CD4-positive, alpha-beta T cell treated with Interleukin-15 for 1 hour (primary cell): Measurements from ENCODE around the gene FAM193A.
"Not testable (repeated sequence)": the region's sequence is repeated elsewhere in the genome, so short reads cannot be mapped to it uniquely, and the experiment has no call there.

Experiments
- DNase-seq: peaks from one replicate; pipeline ENCODE4 v3.0.0-alpha.2; 2020

FAM193A gene

GRCh38 chr4:2695346-2696060, 159.1 kb downstream of the FAM193A start:
- no peak for DNase-seq

GRCh38 chr4:2696423-2696822, 160.0 kb downstream of the FAM193A start:
- DNase-seq, result peak; percentile 76

DNA sequence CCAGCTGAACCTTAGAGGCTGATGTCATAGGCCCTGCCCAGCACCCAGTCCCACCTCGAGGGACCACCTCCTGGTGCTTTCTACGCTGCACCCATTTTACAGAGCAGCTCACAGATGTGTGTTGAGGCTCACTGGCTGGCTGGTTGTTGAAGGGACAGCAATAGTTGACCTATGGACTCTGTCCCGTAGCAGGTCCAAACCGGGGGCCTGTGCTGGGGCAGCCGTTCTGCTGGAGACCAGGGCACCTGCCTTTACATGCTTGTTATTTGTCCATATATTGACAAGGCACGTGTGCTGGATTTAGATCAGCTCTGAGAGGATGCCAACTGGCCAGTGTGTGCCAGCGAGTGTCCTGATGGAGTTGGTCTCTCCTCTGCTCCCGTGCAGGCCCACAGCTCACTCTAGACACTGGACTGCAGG, 161.6 kb downstream of the FAM193A start:
- DNase-seq, result no peak

- no peak for DNase-seq
Observed at GRCh38 chr4:2698504-2698903, 162.1 kb downstream of the FAM193A start.

DNA sequence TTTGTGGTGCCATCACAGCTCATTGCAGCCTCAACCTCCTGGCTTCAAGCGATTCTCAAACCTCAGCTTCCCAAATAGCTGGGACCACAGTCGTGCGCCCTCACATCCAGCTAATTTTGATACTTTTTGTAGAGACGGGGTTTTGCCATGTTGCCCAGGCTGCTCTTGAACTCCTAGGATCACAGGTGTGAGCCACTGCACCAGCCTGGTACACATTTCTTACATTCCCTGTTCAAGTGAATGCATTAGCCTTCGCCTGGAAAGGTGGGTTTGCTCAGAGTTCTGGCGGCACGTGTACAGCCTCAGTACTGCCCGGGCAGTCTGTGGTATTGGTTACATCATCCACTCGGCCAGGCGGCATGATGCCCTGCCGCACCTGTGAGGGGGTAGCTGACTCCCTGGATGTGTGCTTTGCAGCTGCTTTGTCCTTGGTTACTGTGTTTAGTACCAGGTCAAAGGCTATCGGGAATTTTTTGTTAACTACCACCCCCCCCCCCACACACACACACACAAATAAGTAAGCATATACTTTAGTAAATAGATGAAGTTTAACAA, 162.6 kb downstream of the FAM193A start:
- DNase-seq, result no peak

DNA sequence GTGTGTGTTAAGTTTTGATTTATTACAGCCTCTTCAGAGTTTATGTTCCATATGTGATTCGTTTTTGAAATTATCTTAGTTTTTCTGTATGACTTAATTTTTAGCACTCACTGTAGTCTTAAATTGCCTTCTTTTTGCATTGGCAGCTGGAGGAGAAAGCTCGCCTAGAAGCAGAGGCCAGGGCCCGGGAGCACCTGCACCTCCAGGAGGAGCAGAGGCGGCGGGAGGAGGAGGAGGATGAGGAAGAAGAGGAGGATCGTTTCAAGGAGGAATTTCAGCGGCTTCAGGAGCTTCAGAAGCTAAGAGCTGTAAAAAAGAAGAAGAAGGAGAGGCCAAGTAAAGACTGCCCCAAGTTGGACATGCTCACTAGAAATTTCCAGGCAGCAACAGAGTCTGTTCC, 163.1 kb downstream of the FAM193A start:
- no peak for DNase-seq

GRCh38 chr4:2700031-2700430, 163.6 kb downstream of the FAM193A start:
- DNase-seq, result no peak

DNA sequence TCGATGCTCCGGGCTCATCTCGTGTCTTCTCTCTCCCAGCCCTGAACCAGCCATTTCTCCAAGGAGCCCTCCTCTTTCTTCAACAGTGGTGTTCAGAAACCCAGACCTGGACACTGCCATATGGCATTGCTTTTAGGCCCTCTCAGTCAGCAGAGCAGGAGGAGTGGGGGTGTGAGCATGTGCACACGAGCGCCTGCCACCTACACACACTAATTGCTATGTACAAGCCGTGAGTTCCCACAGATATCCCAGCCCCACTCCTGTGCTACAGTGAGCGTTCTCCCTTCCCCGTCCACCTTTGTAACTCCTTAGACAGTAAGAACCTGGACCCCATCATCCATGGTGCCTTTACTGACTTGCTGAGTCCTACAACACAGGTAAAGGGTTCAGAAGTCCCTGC, 165.9 kb downstream of the FAM193A start:
- no peak for DNase-seq

GRCh38 chr4:2702770-2703169, 166.3 kb downstream of the FAM193A start:
- no peak for DNase-seq

DNA sequence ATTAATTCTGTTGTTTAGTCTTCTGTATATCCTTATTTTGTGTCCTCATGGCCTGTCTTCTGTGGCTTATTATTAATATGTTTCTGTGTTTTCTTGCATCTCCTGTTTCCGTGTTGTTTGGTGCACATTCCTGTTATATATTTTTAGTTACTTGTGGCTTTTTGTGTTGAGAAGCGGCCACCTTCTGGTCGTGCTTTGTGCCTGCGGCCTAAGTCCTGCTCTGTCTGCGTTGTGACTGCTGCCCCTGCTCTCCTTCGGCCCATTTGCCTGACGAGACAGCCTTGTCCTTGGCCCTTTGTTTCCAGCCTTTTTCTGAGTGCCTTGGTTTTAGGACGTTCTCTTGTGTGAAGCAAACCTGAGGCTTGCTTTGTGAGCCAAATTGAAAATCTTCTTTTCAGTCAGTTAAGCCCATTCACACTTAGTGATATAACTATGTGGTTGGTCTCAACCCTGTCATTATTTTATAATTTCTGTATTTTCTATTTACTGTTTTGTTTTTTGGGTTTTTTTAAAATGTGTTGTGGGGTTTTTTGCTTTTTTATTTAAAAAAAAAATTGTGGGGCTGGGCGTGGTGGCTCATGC, 175.9 kb downstream of the FAM193A start:
- DNase-seq, result no peak

- no peak for DNase-seq
Observed at GRCh38 chr4:2713337-2713736, 176.9 kb downstream of the FAM193A start.

- no peak for DNase-seq
Observed at GRCh38 chr4:2714061-2714770, 177.8 kb downstream of the FAM193A start.

DNA sequence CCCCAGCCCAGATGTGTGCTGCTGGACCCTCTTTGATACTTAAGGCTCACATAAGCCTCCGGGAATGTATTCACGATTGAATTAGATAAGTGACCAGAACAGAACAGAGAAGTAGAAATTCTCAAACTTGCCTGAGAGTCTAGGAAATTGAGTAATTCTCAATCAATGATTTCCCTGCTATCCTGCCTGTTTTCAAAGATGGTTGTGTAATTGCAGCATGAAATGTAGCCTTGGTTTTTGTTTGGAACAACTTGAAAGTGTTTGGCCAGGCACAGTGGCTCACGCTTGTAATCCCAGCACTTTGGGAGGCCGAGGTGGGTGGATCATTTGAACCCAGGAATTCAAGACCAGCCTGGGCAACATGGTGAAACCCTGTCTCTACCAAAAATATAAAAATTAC, 178.5 kb downstream of the FAM193A start:
- DNase-seq, result no peak

DNA sequence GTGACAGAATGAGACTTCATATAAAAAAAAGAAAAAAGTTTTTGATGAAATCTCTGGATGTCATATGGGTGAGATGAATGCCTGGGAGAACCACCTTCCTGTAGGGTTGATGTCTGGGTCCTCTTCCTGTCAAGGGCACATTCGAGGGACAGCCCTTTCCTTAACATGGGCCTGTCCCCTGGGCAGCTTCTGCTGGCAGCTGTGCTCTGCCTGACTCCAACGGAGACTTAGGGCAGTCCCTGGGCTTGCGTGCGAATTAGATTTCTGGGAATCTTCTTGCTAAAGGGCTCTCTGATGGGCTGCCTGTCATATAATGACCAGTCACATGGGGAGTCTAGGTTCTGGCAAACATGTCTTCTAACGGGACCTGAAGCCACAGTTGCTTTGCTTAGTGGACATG, 179.0 kb downstream of the FAM193A start:
- DNase-seq, result no peak

DNA sequence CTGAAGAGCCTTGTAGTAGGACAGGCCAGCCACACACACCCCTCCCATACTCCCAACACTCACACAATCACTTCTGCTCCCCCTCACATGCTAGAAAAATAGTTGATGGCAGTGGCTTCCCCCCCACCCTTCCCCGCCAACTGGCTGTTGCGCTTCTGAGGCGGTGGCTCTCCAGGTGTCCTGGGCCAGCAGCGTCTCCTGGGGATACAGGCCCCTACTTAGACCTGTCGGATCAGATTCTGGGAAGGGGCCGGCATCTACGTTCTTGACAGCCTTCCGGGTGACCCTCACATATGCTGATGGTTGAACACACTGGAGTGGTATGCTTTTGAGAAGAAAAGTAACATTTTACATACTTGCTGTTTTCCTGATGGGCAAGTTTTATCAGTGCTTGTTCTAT, 179.8 kb downstream of the FAM193A start:
- no peak for DNase-seq

DNA sequence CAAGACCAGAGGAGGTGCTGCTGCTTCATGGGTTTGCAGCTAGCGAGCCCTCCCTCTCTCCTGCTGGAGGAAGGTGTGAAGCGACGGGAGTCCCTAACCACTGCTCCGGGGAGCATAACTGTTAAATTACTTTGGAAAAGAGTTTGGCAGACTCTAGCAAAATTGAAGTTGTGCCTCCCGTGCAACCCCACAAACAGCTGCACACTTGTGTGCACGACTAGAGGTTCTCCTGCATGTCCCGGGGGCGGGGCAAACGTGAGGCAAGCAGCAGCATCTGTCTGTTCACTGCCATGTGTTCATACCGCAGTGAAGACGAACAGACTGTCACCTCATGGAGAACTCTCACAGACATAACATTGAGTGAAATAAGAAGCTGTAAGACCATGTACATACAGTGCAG, 185.1 kb downstream of the FAM193A start:
- DNase-seq, result no peak

DNA sequence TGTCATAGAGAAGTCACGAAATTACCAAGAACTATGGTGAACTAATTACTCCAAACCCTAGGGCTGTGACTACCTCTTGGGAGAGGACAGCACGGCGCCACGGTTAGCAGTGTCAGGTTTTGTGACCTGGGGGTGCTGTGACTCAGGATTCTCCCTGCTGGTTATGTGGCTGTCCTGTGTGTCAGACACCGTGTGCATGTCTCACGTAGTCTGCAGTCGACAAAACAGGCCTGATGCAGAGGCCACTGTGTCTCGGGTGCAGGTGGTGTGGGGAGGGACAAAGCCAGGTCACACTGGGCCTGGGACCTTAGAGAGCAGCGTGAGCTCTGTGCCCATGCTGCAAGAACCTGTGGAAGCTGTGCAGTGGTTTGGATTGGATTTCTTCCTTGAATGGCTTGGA, 185.6 kb downstream of the FAM193A start:
- no peak for DNase-seq

GRCh38 chr4:2723751-2724150, 187.3 kb downstream of the FAM193A start:
- no peak for DNase-seq

GRCh38 chr4:2725380-2725779, 188.9 kb downstream of the FAM193A start:
- DNase-seq, result no peak

- not testable (repeated sequence) for DNase-seq
Observed at GRCh38 chr4:2726881-2727280, 190.4 kb downstream of the FAM193A start.

GRCh38 chr4:2728221-2728620, 191.8 kb downstream of the FAM193A start:
- no peak for DNase-seq

DNA sequence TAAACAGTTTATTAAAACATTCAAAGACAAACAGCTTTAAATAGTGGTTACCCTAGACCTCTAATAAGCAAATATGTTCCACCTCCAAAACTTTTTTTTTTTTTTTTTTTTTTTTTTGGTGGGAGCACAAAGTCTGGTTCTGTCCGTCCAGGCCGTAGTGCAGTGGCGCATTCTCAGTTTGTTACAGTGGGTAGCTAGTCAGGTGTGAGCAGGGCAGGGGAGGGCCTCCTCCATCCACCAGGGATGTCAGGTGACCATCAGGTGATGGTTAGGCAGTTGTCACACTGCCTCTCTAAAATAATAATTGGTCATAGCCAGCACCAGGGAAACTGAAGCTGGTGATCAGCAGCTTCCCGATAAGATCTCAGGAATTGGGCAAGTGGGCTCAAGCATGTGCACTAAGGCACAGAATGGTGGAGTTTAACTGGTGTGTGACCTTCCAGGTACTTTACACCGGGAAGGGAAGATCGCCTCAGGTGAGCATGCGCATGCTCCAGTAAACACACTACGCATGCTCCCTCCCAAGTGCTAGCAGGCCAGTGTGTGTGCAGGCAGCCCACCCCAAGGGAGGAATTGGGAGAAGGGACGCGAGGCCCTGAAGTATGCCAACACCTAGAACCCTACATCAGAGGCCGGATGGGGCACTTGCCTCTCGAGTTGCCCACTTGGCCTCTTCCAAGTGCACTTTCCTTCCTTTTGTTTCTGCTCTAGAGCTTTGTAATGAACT, 192.5 kb downstream of the FAM193A start:
- DNase-seq, result no peak

- no peak for DNase-seq
Observed at GRCh38 chr4:2729533-2729875, 193.1 kb downstream of the FAM193A start.
